HUES64 (cell line): ENCODE data around the gene PDE8A. TPM values are rescaled to one million over a fixed set of nuclear protein-coding genes. Genes with fewer than 3 reads are reported as not detected.

ENCODE experiments used
- H3K27ac ChIP-seq: 2 replicates; pipeline ENCODE4 v1.7.0; 2013; ENCODE audit warnings: low read depth, low read length, inconsistent platforms
- H3K27me3 ChIP-seq: 2 replicates; pipeline ENCODE4 v1.6.1; 2013; ENCODE audit warnings: mild to moderate bottlenecking, low read length; ENCODE audit not compliant: insufficient read depth
- H3K36me3 ChIP-seq: 2 replicates; pipeline ENCODE4 v1.6.1; 2013; ENCODE audit warnings: mild to moderate bottlenecking, low read length; ENCODE audit not compliant: insufficient read depth
- H3K4me1 ChIP-seq: 2 replicates; pipeline ENCODE4 v1.6.1; 2013; ENCODE audit warnings: mild to moderate bottlenecking, low read length, moderate library complexity; ENCODE audit not compliant: insufficient read depth
- H3K4me3 ChIP-seq: 2 replicates; pipeline ENCODE4 v1.5.1; 2013; ENCODE audit warnings: mild to moderate bottlenecking, low read length, moderate library complexity
- H3K9ac ChIP-seq: 2 replicates; pipeline ENCODE4 v1.6.1; 2013; ENCODE audit warnings: mild to moderate bottlenecking, low read depth, low read length
- H3K9me3 ChIP-seq: 2 replicates; pipeline ENCODE4 v1.6.1; 2013; ENCODE audit warnings: low read depth, low read length; ENCODE audit not compliant: insufficient read depth
- WGBS: fragments of 150-250, 120-280 bp; methylation state at CpG from one replicate; pipeline ENCODE4 v1.1.7; 2013; ENCODE audit warnings: missing lambda C conversion rate; 5-methylcytosine and 5-hydroxymethylcytosine counted together
- polyA plus RNA-seq, 2 experiments: library from polyadenylated mRNA; stranded (reverse); fragments of 50-300 nt; gene quantifications; one replicate each; pipeline ENCODE4 v1.2.3, GENCODE V29; 2013

PDE8A gene
- 3.1 TPM for polyA plus RNA-seq (2013, experiment 1 of 2)
- polyA plus RNA-seq (2013, experiment 2 of 2) = 5.3 TPM

DNA sequence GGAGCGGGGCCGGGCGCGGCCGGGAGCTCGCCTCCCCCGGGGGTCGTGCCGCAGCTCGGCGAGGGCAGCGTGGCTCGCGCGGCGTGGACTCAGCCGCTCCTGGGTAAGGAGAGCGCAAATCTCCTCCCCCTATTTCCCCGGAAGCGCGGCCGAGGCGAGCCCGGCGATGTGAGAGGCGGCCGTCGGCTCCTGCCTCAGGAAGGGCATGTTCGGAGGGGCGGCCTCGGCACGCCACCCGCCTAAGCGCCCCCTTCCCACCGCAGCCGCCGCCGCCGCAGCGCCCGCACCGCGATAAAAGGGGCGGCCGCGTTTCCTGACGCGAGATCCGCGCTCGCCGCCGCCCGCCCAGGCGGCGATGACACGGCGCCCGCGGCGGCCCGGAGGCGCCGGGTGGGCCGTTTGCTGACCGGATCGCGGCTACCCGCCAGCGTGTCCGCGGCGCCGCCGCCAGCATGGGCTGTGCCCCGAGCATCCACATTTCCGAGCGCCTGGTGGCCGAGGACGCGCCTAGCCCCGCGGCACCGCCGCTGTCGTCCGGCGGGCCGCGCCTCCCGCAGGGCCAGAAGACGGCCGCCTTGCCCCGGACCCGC is at the start of gene PDE8A:
Gene PDE8A, plus strand, starts transcription at position 146 of the 590 bp plus-strand sequence. Its CDS starts 307 bp downstream, at position 453.
- H3K9ac ChIP-seq = peak within 1 kb of the TSS; percentile 59
- peaks cover 73% of the 10 kb centered on the region for H3K27me3 ChIP-seq
- H3K27ac ChIP-seq = peak within 1 kb of the TSS; percentile 76; the same call in 1 of the 2 replicates
- H3K9me3 ChIP-seq = no peaks in the 10 kb centered on the region
- under 1% methylated on average over 95 of the region's 95 CpGs for WGBS
- no peaks in the 10 kb centered on the region for H3K36me3 ChIP-seq
- H3K4me3 ChIP-seq = peak within 1 kb of the TSS; percentile 84
- peaks cover 11% of the 10 kb centered on the region for H3K4me1 ChIP-seq

DNA sequence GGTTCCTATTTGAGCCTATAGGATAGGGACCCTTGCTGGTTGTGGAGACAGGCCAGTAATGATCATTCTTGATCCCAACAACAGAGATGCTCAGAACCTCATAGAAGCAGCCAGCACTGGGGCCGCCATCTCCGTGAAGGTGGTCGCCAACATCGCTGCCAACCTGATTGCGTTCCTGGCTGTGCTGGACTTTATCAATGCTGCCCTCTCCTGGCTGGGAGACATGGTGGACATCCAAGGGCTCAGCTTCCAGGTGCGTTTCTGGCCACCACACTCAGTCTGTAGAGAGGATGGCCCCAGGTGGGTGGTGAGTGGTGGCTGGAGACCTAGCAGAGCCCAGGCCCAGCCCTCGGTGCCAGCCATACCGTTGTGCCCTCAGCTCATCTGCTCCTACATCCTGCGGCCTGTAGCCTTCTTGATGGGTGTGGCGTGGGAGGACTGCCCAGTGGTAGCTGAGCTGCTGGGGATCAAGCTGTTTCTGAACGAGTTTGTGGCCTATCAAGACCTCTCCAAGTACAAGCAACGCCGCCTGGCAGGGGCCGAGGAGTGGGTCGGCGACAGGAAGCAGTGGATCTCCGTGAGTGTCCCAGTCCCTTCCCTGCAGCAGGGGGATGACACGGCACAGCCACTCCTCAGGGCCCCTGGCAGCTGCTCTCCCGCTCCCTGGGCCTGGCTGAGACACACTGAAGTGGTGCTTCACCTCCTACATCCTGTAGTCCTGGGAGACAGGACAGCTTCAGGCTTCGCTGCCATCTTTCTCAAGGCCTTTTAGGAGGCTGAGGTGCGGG is 46.5 kb upstream of the PDE8A start:
- 86% methylated on average over 21 of the region's 21 CpGs for WGBS

GRCh38 chr15:84937144-84937543 is 44.5 kb upstream of the PDE8A start:
- Histone ChIP-seq H3K27ac (no peak overlapping the region), H3K4me1 (no peaks in the 10 kb centered on the region), H3K9ac (no peak overlapping the region), H3K36me3 (no peaks in the 10 kb centered on the region), H3K27me3 (no peaks in the 10 kb centered on the region), H3K4me3 (no peak overlapping the region), H3K9me3 (no peaks in the 10 kb centered on the region)
- 82% methylated on average over 5 of the region's 5 CpGs for WGBS

More for the DNA sequence above, 46.5 kb upstream of the PDE8A start:
- Histone ChIP-seq H3K27me3 (no peaks in the 10 kb centered on the region), H3K27ac (no peak overlapping the region), H3K4me3 (no peak overlapping the region), H3K4me1 (no peaks in the 10 kb centered on the region), H3K9ac (no peak overlapping the region), H3K9me3 (no peaks in the 10 kb centered on the region), H3K36me3 (no peaks in the 10 kb centered on the region)

DNA sequence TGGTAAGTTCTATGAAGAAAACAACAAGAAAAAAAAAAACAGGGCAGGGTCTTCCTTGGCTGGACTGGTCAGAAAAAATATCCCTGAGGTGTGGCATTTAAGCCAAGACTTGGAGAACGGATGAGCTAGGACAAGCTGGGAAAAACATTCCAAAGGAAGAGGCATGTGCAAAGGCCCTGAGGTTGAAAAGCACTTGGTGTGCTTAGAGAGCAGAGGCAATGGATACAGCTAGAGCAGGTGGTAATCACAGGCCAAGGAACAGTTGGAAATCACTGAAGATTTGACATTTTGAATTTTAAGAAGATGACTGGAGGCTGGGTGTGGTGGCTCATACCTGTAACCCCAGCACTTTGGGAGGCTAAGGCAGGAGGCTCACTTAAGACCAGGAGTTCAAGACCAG is 42.9 kb upstream of the PDE8A start:
- H3K36me3 ChIP-seq = no peaks in the 10 kb centered on the region
- H3K9me3 ChIP-seq = no peaks in the 10 kb centered on the region
- H3K27me3 ChIP-seq = no peaks in the 10 kb centered on the region
- WGBS = 90% methylated on average over 1 of the region's 1 CpG
- H3K9ac ChIP-seq = no peak overlapping the region
- no peak overlapping the region for H3K4me3 ChIP-seq
- no peaks in the 10 kb centered on the region for H3K4me1 ChIP-seq
- H3K27ac ChIP-seq = no peak overlapping the region

GRCh38 chr15:84940399-84940798 is 41.3 kb upstream of the PDE8A start:
- H3K9ac ChIP-seq = no peak overlapping the region
- no peaks in the 10 kb centered on the region for H3K9me3 ChIP-seq
- WGBS = 64% methylated on average over 3 of the region's 3 CpGs
- no peaks in the 10 kb centered on the region for H3K27me3 ChIP-seq
- H3K4me3 ChIP-seq = no peak overlapping the region
- H3K4me1 ChIP-seq = no peaks in the 10 kb centered on the region
- no peaks in the 10 kb centered on the region for H3K36me3 ChIP-seq
- H3K27ac ChIP-seq = no peak overlapping the region

- H3K4me3 ChIP-seq = no peak overlapping the region
- H3K27ac ChIP-seq = no peak overlapping the region
- H3K9me3 ChIP-seq = no peaks in the 10 kb centered on the region
- H3K27me3 ChIP-seq = no peaks in the 10 kb centered on the region
- H3K36me3 ChIP-seq = no peaks in the 10 kb centered on the region
- WGBS = 95% methylated on average over 2 of the region's 2 CpGs
- no peak overlapping the region for H3K9ac ChIP-seq
- no peaks in the 10 kb centered on the region for H3K4me1 ChIP-seq
Observed at GRCh38 chr15:84942456-84942855, 39.2 kb upstream of the PDE8A start.

- no peak overlapping the region for H3K4me3 ChIP-seq
- H3K9ac ChIP-seq = no peak overlapping the region
- no peaks in the 10 kb centered on the region for H3K9me3 ChIP-seq
- WGBS = 94% methylated on average over 10 of the region's 10 CpGs
- H3K4me1 ChIP-seq = no peaks in the 10 kb centered on the region
- no peak overlapping the region for H3K27ac ChIP-seq
- no peaks in the 10 kb centered on the region for H3K36me3 ChIP-seq
- H3K27me3 ChIP-seq = no peaks in the 10 kb centered on the region
Observed at GRCh38 chr15:84944311-84944710, 37.3 kb upstream of the PDE8A start.

DNA sequence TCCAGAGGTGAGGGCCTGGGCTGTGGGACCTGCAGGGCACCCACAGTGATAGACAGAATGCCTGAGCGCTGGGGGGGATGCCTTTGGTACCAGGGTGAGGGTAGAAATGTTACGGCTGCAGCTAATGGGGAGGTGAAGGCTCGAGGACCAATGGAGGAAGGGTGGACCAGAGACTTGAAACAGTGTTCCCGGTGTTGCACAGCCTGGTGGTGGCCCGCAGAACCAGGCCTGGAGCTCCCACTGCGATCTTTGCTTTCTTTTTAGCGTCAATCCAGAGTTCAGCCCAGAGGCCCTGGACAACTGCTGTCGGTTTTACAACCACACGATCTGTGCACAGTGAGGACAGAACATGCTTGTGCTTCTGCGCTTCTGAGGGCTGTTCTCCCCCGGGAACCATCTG is 36.8 kb upstream of the PDE8A start:
- Histone ChIP-seq H3K4me3 (no peak overlapping the region), H3K9ac (no peak overlapping the region), H3K9me3 (no peaks in the 10 kb centered on the region), H3K27me3 (no peaks in the 10 kb centered on the region), H3K27ac (no peak overlapping the region), H3K36me3 (no peaks in the 10 kb centered on the region), H3K4me1 (no peaks in the 10 kb centered on the region)
- 92% methylated on average over 11 of the region's 11 CpGs for WGBS

DNA sequence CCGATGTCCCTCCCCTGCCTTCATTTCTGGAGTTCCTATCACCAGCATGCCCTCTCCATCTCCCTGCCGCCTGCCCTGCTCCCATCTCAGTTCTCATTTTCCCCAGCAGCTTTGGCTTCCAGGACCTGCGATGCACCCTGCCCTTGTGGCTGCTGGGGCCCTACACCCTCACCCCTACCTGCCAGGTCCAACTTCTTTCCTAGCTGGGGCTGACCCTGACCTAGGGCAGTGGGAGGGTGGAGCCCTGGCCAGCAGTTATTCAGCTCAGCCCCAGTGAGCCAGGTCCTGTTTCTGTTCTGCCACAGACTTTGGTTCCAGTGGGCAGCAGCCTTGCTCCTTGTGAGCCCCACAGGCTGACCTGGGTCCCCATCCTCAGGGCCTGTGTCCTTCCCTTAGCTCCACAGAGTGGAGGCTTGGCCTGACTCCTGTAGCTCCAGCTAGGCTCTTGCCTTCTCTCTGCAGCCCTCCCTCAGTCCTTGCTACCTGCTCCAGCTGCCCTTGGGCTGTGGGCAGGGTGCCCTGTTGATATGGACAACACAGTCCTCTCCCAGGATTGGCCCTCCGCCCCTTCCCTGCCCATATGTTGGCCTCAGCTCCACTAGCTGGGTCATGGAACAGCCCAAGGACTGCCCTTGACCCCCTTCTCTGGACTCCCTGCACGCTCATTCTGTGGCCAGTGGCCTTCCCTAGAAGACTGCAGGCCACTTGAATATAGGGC is 34.7 kb upstream of the PDE8A start:
- WGBS = 79% methylated on average over 5 of the region's 5 CpGs
- no peaks in the 10 kb centered on the region for H3K27me3 ChIP-seq
- no peaks in the 10 kb centered on the region for H3K36me3 ChIP-seq
- no peak overlapping the region for H3K9ac ChIP-seq
- no peaks in the 10 kb centered on the region for H3K9me3 ChIP-seq
- no peak overlapping the region for H3K4me3 ChIP-seq
- no peak overlapping the region for H3K27ac ChIP-seq
- H3K4me1 ChIP-seq = no peaks in the 10 kb centered on the region

GRCh38 chr15:84947947-84948830 is 33.5 kb upstream of the PDE8A start:
- Histone ChIP-seq H3K36me3 (no peaks in the 10 kb centered on the region), H3K27me3 (no peaks in the 10 kb centered on the region), H3K4me1 (no peaks in the 10 kb centered on the region), H3K4me3 (no peak overlapping the region), H3K9ac (no peak overlapping the region), H3K27ac (no peak overlapping the region), H3K9me3 (no peaks in the 10 kb centered on the region)
- 84% methylated on average over 4 of the region's 4 CpGs for WGBS
